Skeletal muscle satellite cell (primary cell): ENCODE measurements around the gene ENAH.
"Not testable (repeated sequence)": the region's sequence is repeated elsewhere in the genome, so short reads cannot be mapped to it uniquely, and the experiment has no call there.

Experiments
- H3K27me3 ChIP-seq: 2 replicates; pipeline ENCODE4 v1.7.0; 2013; ENCODE audit warnings: low read length; ENCODE audit not compliant: control insufficient read depth, insufficient read depth
- H3K36me3 ChIP-seq: 2 replicates; pipeline ENCODE4 v1.7.0; 2013; ENCODE audit warnings: mild to moderate bottlenecking, control low read depth, low read length; ENCODE audit not compliant: insufficient read depth
- H3K4me1 ChIP-seq: 2 replicates; pipeline ENCODE4 v1.7.0; 2013; ENCODE audit warnings: low read length; ENCODE audit not compliant: control insufficient read depth, insufficient read depth
- H3K4me2 ChIP-seq: 2 replicates; pipeline ENCODE4 v1.7.0; 2013; ENCODE audit warnings: mild to moderate bottlenecking, low read length
- H3K4me3 ChIP-seq: 2 replicates; pipeline ENCODE4 v1.7.0; 2013; ENCODE audit warnings: low read length
- H3K9ac ChIP-seq: 2 replicates; pipeline ENCODE4 v1.7.0; 2013; ENCODE audit warnings: mild to moderate bottlenecking, low read depth, low read length, moderate library complexity
- H3K9me3 ChIP-seq: replicated peaks from 2 replicates; pipeline ENCODE4 v1.7.0; 2013; ENCODE audit warnings: mild to moderate bottlenecking, control low read depth, low read length

ENAH gene

GRCh38 chr1:225670356-225670755, 17.4 kb upstream of the ENAH start:
- Histone ChIP-seq H3K4me3 (no peak overlapping the region), H3K4me1 (no peaks in the 10 kb centered on the region), H3K9ac (no peak overlapping the region), H3K9me3 (no peaks in the 10 kb centered on the region), H3K27me3 (no peaks in the 10 kb centered on the region), H3K36me3 (no peaks in the 10 kb centered on the region), H3K4me2 (no peak overlapping the region)

- Histone ChIP-seq H3K36me3 (no peaks in the 10 kb centered on the region), H3K9ac (no peak overlapping the region), H3K4me2 (no peak overlapping the region), H3K27me3 (no peaks in the 10 kb centered on the region), H3K4me3 (no peak overlapping the region), H3K9me3 (no peaks in the 10 kb centered on the region), H3K4me1 (no peaks in the 10 kb centered on the region)
Observed at GRCh38 chr1:225668222-225668621, 15.3 kb upstream of the ENAH start.

GRCh38 chr1:225667362-225667761, 14.4 kb upstream of the ENAH start:
- Histone ChIP-seq H3K36me3 (no peaks in the 10 kb centered on the region), H3K9ac (no peak overlapping the region), H3K9me3 (no peaks in the 10 kb centered on the region), H3K4me3 (no peak overlapping the region), H3K4me2 (no peak overlapping the region), H3K4me1 (no peaks in the 10 kb centered on the region), H3K27me3 (no peaks in the 10 kb centered on the region)

- no peak overlapping the region for H3K4me3 ChIP-seq
- H3K9me3 ChIP-seq, result no peaks in the 10 kb centered on the region
- H3K36me3 ChIP-seq, result no peaks in the 10 kb centered on the region
- H3K9ac ChIP-seq, result no peak overlapping the region
- no peaks in the 10 kb centered on the region for H3K4me1 ChIP-seq
- H3K4me2 ChIP-seq, result no peak overlapping the region
- H3K27me3 ChIP-seq, result no peaks in the 10 kb centered on the region
Observed at GRCh38 chr1:225666495-225666894, 13.6 kb upstream of the ENAH start.

- no peak overlapping the region for H3K9ac ChIP-seq
- no peak overlapping the region for H3K4me3 ChIP-seq
- H3K9me3 ChIP-seq, result no peaks in the 10 kb centered on the region
- H3K27me3 ChIP-seq, result no peaks in the 10 kb centered on the region
- no peak overlapping the region for H3K4me2 ChIP-seq
- H3K4me1 ChIP-seq, result no peaks in the 10 kb centered on the region
- H3K36me3 ChIP-seq, result no peaks in the 10 kb centered on the region
Observed at GRCh38 chr1:225664762-225665161, 11.8 kb upstream of the ENAH start.

- H3K4me1 ChIP-seq, result peaks cover 15% of the 10 kb centered on the region
- no peaks in the 10 kb centered on the region for H3K27me3 ChIP-seq
- no peak overlapping the region for H3K4me2 ChIP-seq
- no peaks in the 10 kb centered on the region for H3K9me3 ChIP-seq
- H3K4me3 ChIP-seq, result no peak overlapping the region
- no peak overlapping the region for H3K9ac ChIP-seq
- H3K36me3 ChIP-seq, result no peaks in the 10 kb centered on the region
Observed at GRCh38 chr1:225662155-225662554, 9.2 kb upstream of the ENAH start.

GRCh38 chr1:225660544-225660946, 7.6 kb upstream of the ENAH start:
- Histone ChIP-seq H3K4me1 (peaks cover 31% of the 10 kb centered on the region), H3K4me3 (no peak overlapping the region), H3K4me2 (no peak overlapping the region), H3K36me3 (no peaks in the 10 kb centered on the region), H3K9ac (no peak overlapping the region), H3K27me3 (no peaks in the 10 kb centered on the region), H3K9me3 (no peaks in the 10 kb centered on the region)

- H3K9me3 ChIP-seq, result no peaks in the 10 kb centered on the region
- peak overlapping the region; percentile 38 for H3K4me3 ChIP-seq
- H3K36me3 ChIP-seq, result no peaks in the 10 kb centered on the region
- peaks cover 43% of the 10 kb centered on the region for H3K4me1 ChIP-seq
- H3K4me2 ChIP-seq, result peak overlapping the region; percentile 74
- peak overlapping the region; percentile 75 for H3K9ac ChIP-seq
- no peaks in the 10 kb centered on the region for H3K27me3 ChIP-seq
Observed at GRCh38 chr1:225658041-225658440, 5.1 kb upstream of the ENAH start.

GRCh38 chr1:225657462-225657989, 4.6 kb upstream of the ENAH start:
- Histone ChIP-seq H3K9me3 (no peaks in the 10 kb centered on the region), H3K9ac (peak overlapping the region; percentile 75), H3K27me3 (no peaks in the 10 kb centered on the region), H3K4me1 (peaks cover 43% of the 10 kb centered on the region), H3K4me2 (peak overlapping the region; percentile 74), H3K4me3 (peak overlapping the region; percentile 38), H3K36me3 (no peaks in the 10 kb centered on the region)

- not testable (repeated sequence) for H3K27me3 ChIP-seq, H3K36me3 ChIP-seq, H3K9me3 ChIP-seq, H3K4me3 ChIP-seq
- H3K4me1 ChIP-seq, result peaks cover 43% of the 10 kb centered on the region
- peak overlapping the region; percentile 67 for H3K4me2 ChIP-seq
- peak overlapping the region; percentile 68 for H3K9ac ChIP-seq
Observed at GRCh38 chr1:225656259-225656655, 3.3 kb upstream of the ENAH start.

GRCh38 chr1:225655509-225656258, 2.8 kb upstream of the ENAH start:
- peak overlapping the region; percentile 68 for H3K9ac ChIP-seq
- H3K36me3 ChIP-seq, result no peaks in the 10 kb centered on the region
- H3K4me3 ChIP-seq, result no peak overlapping the region
- no peaks in the 10 kb centered on the region for H3K9me3 ChIP-seq
- H3K27me3 ChIP-seq, result no peaks in the 10 kb centered on the region
- peak overlapping the region; percentile 81 for H3K4me2 ChIP-seq
- H3K4me1 ChIP-seq, result peaks cover 43% of the 10 kb centered on the region
